GM19193 (cell line): ENCODE measurements around the gene GAS7.

Experiments used
- POLR2A ChIP-seq: IDR thresholded peaks from 4 replicates; pipeline ENCODE4 v1.6.1; 2011; ENCODE audit not compliant: insufficient read depth, insufficient read length; ENCODE audit errors: extremely low read depth

The GAS7 gene

GRCh38 chr17:10055262-10055975 lies 143.0 kb downstream of the GAS7 start:
- no peak for TF ChIP-seq POLR2A

DNA sequence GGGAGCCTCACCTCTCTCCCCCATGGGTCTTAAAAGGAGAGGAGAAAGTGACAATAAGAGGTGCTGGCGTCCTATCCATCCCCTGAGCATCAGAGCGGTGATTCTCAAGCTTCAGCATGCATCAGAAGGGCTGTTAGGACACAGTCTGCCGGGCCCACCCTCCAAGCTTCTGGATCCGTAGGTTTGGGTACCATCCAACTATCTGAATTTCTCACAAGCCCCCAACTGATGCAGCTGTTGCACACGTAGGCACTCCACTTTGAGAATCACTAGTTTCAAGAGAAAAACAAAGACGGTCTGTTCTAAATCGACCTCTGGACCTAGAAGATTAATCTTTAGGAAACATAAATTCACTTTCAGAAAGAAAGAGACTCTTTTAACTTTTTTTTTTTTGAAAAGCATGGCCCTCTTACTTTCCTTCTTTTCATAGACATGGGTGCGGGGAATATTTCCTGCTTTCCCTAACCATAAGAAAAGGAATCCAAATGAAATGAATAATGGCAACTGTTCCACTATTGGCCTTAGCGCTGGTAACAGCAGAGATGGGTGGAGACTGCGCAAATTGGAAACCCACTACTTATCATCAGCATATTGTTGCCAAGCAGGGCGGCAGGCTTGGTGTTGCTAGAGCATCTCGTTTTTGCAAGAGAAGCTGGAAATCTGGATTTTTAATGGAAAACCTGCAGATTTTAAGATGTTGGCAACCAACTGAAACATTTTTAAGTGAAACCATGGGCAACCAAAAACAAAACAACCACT lies 144.4 kb downstream of the GAS7 start:
- TF ChIP-seq POLR2A: no peak

DNA sequence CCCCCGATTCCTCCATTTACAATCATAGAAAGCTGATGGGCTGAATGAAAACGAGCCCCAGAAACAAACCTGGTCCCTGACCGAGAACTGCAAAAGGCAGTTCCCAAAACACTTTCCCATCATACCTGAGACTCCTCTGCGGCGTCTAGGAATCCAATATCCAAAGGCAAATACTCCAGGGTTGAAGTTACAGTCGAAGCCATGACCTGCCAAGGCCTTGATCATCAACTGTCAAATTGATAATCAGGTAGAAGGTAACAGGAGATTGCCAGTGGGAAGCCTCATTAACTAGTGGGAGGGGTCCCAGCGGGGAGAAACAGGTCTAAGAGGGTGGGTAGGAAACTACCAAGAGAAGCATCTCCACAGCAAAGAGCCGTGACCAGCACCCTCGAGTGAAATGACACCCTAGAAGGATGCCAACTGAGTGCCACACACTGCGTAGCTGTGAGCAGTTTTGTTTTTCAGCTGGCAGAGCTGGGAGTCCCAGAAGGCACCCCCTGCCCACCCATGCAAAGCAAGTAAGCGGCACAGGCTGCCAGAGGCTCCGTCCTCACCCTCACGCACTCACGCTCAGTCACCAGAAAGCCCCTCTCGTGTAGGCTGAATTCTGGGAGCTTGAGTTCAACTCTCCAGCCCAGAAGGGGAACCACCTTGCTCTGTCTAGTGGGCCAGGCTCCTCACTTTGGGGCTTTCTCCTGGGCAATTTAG lies 146.1 kb downstream of the GAS7 start:
- TF ChIP-seq POLR2A: peak; percentile 55

- no peak for TF ChIP-seq POLR2A
Observed at GRCh38 chr17:10051112-10051511, 147.3 kb downstream of the GAS7 start.

GRCh38 chr17:10050597-10051101 lies 147.8 kb downstream of the GAS7 start:
- TF ChIP-seq POLR2A: peak; percentile 59

DNA sequence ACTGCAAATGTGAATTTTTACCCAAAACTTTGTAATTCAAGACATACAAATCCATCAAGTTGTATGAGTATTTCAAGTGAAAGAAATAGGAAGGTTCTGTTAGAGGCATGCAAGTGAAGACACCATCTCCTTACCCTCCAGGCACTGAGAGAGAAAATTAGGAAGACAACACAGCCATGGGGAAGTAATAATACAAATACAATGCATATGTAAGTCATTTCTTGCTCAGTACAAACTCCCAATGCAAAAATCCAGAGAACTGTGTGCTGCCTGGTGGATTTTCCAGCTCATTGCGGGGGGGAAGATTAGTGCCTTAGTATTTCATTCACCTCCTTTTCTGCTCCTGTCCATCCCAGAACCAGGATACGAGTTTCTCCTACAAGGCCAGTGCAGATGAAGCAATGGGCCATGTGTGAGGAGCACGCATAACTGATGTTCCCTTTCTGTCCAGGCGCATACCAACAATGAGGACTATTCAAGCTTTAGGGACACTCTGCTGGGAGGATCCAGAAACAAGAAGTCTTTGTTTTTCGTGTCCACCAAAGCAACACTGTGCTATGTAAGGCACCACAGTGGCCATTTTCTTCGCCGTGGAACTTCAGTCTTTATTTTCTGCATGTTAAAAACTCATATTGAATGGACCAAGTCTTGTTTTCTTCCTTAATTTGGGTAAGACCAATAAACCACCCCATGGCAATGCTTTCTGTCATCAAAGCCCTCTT lies 149.6 kb downstream of the GAS7 start:
- no peak for TF ChIP-seq POLR2A

DNA sequence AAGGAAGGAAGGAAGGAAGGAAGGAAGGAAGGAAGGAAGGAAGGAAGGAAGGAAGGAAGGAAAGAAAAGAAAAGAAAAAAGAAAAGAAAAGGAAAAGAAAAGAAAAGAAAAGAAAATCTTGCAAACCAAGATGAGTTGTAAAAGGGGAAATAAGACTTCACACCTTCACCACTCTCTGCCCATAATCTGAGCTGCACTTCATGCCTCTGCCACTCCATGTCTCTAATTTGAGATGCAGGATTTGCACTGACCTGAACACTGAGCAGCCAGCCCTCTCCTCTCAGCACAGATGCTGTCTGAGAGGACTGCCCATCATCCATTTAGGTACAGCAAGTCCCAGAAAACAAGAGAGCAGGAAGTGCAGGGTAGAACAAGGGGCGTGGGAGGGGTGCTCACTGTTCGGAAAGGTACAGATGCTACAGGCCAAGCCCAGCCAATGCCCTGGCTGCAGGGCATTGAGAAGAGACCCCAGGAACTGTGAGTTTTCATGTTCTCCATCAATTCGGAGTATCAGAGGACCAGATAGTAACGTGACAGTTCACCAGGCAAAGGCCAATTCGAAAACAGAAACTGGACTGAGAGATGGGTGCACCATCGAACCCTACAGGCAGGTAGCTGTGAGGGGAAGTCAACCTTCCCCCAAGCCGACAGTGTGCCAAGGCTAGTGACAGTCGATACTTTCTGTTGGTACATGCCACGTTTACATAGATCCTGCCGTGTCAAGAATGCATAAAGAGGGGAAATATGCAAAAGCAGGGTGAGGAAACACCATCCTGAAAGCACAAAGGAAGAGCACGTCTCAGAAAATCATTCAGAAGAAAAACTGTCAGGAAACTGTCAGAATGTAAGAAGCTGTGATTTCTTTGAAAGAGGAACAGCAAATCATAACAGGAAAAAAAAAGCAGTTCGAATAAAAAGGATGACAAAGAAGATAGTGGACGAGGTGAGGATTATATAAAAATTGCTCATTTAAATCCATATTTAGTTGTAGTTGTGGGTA lies 151.3 kb downstream of the GAS7 start:
- TF ChIP-seq POLR2A: no peak

DNA sequence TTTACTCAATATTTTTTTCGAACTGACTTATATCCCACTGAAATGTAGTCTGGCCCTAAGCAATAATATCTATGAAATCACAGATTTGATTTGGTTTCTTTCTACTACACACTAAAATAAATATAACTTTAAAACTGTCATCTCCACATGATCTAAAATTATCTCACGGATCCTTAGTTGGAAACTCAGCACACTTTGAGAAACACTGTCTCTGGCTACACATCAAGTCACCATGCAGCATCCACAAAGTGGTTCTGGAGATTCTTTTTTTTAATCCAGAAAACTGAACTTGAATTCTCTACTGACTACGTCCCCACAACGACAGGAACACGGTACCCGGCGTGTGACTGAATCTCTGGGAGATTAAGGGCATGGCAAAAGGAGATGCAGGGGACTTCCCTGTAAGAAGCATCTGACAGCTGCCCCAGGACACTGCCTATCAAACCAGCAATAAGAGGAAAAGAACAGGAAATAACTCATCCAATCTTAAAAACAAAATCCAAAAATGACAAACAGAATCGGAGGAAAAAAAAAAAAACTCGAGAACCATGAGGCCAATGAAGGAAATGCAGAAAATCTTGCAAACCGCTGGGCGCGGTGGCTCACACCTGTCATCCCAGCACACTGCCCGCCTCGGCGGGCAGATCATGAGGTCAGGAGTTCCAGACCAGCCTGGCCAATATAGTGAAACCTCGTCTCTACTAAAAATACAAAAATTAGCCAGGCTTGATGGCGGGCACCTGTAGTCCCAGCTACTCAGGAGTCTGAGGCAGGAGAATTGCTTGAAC lies 152.3 kb downstream of the GAS7 start:
- no peak for TF ChIP-seq POLR2A

- TF ChIP-seq POLR2A: no peak
Observed at GRCh38 chr17:10042589-10043244, 155.7 kb downstream of the GAS7 start.

DNA sequence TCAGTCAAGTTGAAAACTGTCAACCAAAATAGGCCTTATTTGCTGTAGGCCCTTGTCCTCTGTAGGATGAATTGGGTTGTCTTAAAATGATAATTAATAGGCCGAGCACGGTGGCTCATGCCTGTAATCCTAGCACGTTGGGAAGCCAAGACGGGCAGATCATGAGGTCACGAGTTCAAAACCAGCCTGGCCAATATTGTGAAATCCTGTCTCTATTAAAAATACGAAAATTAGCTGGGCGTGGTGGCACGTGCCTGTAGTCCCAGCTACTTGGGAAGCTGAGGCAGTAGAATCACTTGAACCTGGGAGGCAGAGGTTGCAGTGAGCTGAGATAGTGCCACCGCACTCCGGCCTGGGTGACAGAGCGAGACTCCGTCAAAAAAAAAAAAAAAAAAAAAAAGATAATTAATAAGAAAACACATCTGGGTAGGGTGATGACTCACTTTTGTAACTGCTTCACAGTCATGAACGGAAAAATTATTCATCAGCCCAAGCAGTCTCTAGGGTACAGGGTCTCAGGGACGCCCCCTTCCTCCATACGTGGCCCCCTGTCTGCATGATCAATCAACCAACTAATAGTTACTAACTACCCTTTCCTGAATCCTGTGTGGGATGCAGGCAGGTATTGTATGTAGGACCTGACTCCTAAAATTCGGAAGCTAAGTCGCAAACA lies 156.4 kb downstream of the GAS7 start:
- no peak for TF ChIP-seq POLR2A

GRCh38 chr17:10041287-10041612 lies 157.2 kb downstream of the GAS7 start:
- TF ChIP-seq POLR2A: no peak

DNA sequence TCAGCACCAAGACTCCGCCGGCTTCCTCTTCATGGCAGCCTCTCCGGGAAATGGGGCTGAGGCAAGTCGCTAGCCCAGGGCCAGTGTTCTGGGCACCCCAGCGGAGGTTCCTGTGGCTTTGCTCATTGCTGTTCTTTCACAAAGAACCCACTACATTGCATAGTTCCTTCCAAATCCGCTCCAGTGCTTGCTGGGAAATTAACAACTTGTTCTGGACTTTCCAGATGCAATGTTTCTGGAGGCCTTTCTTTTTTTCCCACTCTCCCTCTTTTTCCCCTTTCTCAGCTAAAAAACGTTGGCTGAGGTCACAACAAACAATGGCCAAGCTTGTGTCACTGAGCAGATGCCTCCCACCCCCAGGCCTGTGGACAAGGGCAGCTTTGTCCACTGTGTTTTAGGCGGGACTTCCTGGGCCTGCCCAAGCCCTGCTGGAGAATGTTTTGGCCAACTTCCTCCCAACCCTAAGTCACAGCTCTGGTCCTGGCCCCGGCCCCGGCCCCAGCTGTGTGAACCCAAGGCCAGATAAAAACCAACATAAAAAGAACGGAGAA lies 161.8 kb downstream of the GAS7 start:
- no peak for TF ChIP-seq POLR2A
